ENCODE measurements around the gene EPC2.

DNA sequence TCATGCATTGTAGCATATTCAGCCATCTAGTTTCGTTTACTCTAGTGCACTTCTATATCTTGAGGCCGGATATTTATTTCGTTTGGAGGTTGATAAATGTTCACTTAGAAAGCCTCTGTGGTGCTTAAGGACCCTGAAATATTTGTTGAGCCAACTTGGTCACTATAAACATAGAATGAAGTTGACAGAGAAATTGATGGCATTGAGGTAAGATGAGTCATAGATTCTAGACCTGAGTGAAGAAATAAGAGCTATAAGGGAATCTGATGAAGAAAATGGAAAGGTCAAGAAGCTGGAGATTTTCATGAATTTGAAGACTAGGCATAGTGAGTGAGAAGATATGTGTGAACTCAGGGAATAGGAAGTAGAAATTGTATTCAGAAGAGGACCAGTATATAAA, 35.9 kb downstream of the EPC2 start:
- TF ChIP-seq ELF4 (IDR thresholded peaks at IDR 0.05) (no peak), TARDBP (IDR thresholded peaks at IDR 0.05) (no peak), SUZ12 (IDR thresholded peaks at IDR 0.05) (no peak), BHLHE40 (IDR thresholded peaks at IDR 0.05; ENCODE audit: borderline replicate concordance) (no peak), FOXK2 (IDR thresholded peaks at IDR 0.05) (no peak), L3MBTL2 (conservative IDR thresholded peaks at IDR 0.05) (no peak), NFRKB (IDR thresholded peaks at IDR 0.05) (no peak), FOXM1 (IDR thresholded peaks at IDR 0.05; ENCODE audit: borderline replicate concordance) (no peak), CTBP1 (IDR thresholded peaks at IDR 0.05; ENCODE audit: borderline replicate concordance) (no peak), FOXA1 (IDR thresholded peaks at IDR 0.05) (no peak), SP1 (IDR thresholded peaks at IDR 0.05) (no peak), HDGF (IDR thresholded peaks at IDR 0.05; ENCODE audit: borderline replicate concordance) (no peak), ARNT (IDR thresholded peaks at IDR 0.05) (no peak)
